ENCODE results near the gene TTC3. TPM values are rescaled to one million over a fixed set of nuclear protein-coding genes. Genes with fewer than 3 reads are reported as not detected.

TTC3 gene
- total and polyA plus RNA-seq, 2 of the 13 experiments (the other 11 are each of a cell fraction or from before 2014, with no cell fraction given), result 55.7 to 108 TPM

DNA sequence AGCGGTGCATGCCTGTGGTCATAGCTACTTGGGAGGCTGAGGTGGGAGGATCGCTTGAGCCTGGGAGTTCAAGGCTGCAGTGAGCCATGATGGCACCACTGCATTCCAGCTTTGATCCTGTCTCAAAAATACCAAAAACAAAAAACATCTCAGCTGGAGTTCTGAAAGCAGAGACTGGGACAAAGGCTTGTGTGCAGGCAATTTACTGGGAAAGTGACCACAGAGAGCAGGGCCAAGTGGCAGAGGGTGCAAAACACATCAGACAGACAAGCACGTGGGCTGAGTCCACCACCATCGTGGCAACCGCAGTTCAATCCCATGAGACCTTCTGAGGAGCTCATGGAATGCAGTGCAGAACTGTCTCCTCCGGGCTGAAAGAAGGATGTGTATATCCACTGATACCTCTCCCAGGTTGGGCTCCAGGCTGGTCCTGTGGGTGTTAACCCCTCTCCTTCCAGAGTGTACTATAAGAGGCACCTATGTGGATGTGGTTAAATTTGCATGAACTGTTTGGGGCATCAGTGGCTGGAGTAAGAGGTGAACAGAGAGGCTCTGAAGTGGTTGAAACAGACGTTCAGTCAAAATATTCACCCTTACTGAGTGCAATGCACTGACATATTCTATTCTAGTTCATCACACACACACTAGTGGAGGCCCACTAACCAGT, 11.0 kb upstream of the TTC3 start (continued):
- TF ChIP-seq, protein P1, sequence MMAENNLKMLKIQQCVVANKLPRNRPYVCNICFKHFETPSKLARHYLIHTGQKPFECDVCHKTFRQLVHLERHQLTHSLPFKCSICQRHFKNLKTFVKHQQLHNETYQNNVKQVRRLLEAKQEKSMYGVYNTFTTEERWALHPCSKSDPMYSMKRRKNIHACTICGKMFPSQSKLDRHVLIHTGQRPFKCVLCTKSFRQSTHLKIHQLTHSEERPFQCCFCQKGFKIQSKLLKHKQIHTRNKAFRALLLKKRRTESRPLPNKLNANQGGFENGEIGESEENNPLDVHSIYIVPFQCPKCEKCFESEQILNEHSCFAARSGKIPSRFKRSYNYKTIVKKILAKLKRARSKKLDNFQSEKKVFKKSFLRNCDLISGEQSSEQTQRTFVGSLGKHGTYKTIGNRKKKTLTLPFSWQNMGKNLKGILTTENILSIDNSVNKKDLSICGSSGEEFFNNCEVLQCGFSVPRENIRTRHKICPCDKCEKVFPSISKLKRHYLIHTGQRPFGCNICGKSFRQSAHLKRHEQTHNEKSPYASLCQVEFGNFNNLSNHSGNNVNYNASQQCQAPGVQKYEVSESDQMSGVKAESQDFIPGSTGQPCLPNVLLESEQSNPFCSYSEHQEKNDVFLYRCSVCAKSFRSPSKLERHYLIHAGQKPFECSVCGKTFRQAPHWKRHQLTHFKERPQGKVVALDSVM (CRISPR knock-in tag; IDR thresholded peaks at IDR 0.05), result peak; percentile 96
- TF ChIP-seq SMARCE1 (IDR thresholded peaks at IDR 0.05; ENCODE audit: borderline replicate concordance) (no peak), SALL1 (CRISPR knock-in tag; IDR thresholded peaks at IDR 0.05) (0 out of 2 replicates have a peak, but pooled peaks have one; percentile 16), YEATS4 (CRISPR knock-in tag; IDR thresholded peaks at IDR 0.05; ENCODE audit: borderline replicate concordance) (no peak), SALL2 (CRISPR knock-in tag; IDR thresholded peaks at IDR 0.05) (no peak), ZBTB7B (CRISPR knock-in tag; IDR thresholded peaks at IDR 0.05) (no peak), SMAD3 (CRISPR knock-in tag; IDR thresholded peaks at IDR 0.05) (no peak), CHCHD3 (CRISPR knock-in tag; IDR thresholded peaks at IDR 0.05) (no peak), ZNF614 (CRISPR knock-in tag; IDR thresholded peaks at IDR 0.05; ENCODE audit: borderline replicate concordance) (no peak), RARA (CRISPR knock-in tag; IDR thresholded peaks at IDR 0.05) (no peak), FOXO1 (CRISPR knock-in tag; IDR thresholded peaks at IDR 0.05) (no peak), ZFP37 (CRISPR knock-in tag; IDR thresholded peaks at IDR 0.05; ENCODE audit: borderline replicate concordance) (no peak), SOX13 (IDR thresholded peaks at IDR 0.05) (no peak), SOX13 (CRISPR knock-in tag; conservative IDR thresholded peaks at IDR 0.05 in 1 of 2, IDR thresholded peaks at IDR 0.05 in 1 of 2) (no peak), TEAD3 (CRISPR knock-in tag; optimal IDR thresholded peaks at IDR 0.05; ENCODE audit: borderline replicate concordance) (peak; percentile 76), KDM5B (CRISPR knock-in tag; IDR thresholded peaks at IDR 0.05; ENCODE audit: borderline replicate concordance) (no peak), FOXC1 (CRISPR knock-in tag; IDR thresholded peaks at IDR 0.05; ENCODE audit: borderline replicate concordance) (no peak), ZEB1 (IDR thresholded peaks at IDR 0.05; ENCODE audit: insufficient replicate concordance, low read depth) (no peak), SOX5 (CRISPR knock-in tag; IDR thresholded peaks at IDR 0.05; ENCODE audit: borderline replicate concordance) (peak; percentile 33; the same call in 1 of the 2 replicates), FIP1L1 (IDR thresholded peaks at IDR 0.05; ENCODE audit: borderline replicate concordance, insufficient read depth, low read depth, low read length) (no peak), RNF2 (conservative IDR thresholded peaks at IDR 0.05; ENCODE audit: low read depth) (no peak), MYC (CRISPR knock-in tag; IDR thresholded peaks at IDR 0.05; ENCODE audit: borderline replicate concordance) (peak; percentile 19; the same call in 1 of the 2 replicates), SAP130 (CRISPR knock-in tag; IDR thresholded peaks at IDR 0.05; ENCODE audit: low read depth) (peak; percentile 16; the same call in 1 of the 2 replicates)
- TF ChIP-seq, protein P2, sequence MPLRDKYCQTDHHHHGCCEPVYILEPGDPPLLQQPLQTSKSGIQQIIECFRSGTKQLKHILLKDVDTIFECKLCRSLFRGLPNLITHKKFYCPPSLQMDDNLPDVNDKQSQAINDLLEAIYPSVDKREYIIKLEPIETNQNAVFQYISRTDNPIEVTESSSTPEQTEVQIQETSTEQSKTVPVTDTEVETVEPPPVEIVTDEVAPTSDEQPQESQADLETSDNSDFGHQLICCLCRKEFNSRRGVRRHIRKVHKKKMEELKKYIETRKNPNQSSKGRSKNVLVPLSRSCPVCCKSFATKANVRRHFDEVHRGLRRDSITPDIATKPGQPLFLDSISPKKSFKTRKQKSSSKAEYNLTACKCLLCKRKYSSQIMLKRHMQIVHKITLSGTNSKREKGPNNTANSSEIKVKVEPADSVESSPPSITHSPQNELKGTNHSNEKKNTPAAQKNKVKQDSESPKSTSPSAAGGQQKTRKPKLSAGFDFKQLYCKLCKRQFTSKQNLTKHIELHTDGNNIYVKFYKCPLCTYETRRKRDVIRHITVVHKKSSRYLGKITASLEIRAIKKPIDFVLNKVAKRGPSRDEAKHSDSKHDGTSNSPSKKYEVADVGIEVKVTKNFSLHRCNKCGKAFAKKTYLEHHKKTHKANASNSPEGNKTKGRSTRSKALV (CRISPR knock-in tag; IDR thresholded peaks at IDR 0.05), result no peak
- TF ChIP-seq, protein P3, sequence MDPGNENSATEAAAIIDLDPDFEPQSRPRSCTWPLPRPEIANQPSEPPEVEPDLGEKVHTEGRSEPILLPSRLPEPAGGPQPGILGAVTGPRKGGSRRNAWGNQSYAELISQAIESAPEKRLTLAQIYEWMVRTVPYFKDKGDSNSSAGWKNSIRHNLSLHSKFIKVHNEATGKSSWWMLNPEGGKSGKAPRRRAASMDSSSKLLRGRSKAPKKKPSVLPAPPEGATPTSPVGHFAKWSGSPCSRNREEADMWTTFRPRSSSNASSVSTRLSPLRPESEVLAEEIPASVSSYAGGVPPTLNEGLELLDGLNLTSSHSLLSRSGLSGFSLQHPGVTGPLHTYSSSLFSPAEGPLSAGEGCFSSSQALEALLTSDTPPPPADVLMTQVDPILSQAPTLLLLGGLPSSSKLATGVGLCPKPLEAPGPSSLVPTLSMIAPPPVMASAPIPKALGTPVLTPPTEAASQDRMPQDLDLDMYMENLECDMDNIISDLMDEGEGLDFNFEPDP (CRISPR knock-in tag; conservative IDR thresholded peaks at IDR 0.05), result no peak
- TF ChIP-seq, protein P4, sequence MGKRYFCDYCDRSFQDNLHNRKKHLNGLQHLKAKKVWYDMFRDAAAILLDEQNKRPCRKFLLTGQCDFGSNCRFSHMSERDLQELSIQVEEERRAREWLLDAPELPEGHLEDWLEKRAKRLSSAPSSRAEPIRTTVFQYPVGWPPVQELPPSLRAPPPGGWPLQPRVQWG (CRISPR knock-in tag; IDR thresholded peaks at IDR 0.05; ENCODE audit: borderline replicate concordance, low read depth), result no peak

Data from HepG2 (cell line).